GDM1 (cell line): ENCODE data around the gene TRIOBP.
A peak's percentile ranks its signal among the peaks of the same experiment; 100 is the strongest.
"Not testable (repeated sequence)": the region's sequence is repeated elsewhere in the genome, so short reads cannot be mapped to it uniquely, and the experiment has no call there.

ENCODE experiments used
- DNase-seq: peaks from one replicate; lab custom pipeline; 2025; lab: John Stamatoyannopoulos, UW

Gene TRIOBP

DNA sequence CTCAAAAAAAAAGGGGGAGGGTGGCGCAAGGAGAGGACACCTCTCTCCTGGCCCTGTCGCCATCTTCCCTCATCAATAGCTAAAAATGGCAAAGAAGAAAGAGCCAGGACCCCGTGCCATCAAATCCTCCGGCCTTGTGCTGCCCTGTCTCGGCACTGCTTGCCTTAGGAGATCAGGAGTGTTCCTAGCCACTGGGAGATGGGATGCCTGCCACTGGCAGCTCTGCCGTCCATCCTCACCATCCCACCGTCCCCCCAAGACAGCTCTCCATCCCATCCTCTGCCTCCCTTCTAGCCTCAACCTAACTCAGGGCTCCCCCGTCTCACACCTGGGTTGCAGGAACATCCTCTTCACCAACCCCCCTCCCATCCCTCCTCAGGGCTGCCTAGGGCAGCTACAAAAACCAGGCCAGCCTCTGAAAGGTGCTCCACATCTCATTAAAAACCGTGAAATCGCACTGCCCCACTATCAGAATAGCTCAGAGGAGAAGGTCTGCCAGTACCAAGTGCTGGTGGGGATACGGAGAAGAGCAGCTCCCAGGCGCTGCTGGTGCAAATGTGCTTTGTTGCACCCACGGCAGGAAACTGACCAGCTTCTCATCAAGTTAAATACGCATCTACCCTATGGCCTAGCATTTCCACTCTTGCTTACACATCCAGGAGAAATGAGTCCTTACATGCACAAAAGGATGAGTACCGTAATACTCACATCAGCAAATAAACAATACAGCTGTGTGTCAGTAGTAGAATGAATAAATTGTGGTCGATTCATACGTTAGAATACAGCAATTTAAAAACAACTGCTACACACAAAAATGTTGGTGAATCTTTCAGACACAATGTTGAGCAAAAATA lies 79.2 kb downstream of the TRIOBP start:
- DNase-seq, result no peak

DNA sequence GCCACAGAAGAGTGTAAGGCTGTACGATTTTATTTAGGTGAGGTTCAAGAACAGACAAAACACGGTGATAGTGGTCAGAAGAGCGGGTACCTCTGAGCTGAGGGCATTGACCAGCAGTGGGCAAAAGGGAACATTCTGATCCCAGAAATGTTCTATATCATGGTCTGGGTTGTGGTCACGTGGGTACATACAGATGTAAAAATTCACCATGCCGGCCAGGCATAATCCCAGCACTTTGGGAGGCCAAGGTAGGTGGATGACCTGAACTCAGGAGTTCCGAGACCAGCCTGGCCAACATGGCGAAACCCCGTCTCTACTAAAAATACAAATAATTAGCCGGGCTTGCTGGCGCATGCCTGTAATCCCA lies 79.8 kb downstream of the TRIOBP start:
- DNase-seq, result no peak

DNA sequence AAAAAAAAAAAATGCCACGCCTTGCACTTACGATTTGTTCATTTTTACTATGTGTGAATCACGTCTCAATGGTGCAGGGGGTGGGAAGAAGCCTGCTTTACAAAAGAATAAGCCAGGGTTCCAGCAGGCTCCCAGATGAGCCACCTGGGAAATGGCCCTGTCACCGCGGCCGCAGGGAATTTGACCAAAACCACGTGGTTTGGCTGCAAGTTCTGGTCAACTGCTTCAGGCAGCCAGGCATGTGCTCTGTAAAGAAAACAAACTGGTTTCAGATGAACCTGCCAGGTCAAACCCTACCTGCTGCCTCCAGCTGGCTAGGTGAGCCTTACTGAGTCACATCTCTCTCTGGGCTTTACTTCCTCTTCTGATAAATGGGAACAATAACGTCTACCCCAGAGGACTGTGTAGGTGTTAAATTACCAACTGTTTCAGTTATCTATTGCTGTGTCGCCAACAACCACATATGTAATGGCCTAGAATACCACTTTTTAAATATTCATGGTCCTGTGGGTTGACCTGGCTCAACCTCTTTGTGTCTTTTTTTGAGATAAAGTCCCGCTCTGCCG lies 80.4 kb downstream of the TRIOBP start:
- no peak for DNase-seq

DNA sequence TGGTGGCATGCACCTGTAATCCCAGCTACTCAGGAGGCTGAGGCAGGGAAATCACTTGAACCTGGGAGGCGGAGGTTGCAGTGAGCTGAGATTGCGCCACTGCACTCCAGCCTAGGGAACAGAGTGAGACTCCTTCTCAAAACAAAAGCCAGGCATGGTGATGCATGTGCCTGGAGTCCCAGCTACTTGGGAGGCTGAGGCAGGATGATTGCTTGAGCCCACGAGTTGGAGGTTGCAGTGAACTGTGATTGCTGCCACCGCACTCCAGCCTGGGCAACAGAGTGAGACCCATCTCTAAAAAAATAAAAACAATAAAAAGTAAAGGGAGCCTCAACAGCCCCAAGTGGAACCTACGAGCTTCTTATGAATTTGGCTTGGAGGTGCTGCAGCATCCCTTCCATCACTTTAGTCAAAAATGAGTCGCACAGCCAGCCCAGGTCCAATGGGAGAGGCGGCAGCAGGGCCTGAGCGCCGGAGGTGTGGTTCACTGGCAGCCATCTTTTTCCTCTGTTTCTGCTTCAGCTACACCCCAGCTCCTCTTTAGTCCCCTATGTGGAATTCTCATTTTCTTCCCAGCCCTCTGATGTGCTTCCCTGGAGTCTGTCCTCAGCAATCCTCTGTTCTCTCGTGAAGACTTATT lies 81.6 kb downstream of the TRIOBP start:
- no peak for DNase-seq

DNA sequence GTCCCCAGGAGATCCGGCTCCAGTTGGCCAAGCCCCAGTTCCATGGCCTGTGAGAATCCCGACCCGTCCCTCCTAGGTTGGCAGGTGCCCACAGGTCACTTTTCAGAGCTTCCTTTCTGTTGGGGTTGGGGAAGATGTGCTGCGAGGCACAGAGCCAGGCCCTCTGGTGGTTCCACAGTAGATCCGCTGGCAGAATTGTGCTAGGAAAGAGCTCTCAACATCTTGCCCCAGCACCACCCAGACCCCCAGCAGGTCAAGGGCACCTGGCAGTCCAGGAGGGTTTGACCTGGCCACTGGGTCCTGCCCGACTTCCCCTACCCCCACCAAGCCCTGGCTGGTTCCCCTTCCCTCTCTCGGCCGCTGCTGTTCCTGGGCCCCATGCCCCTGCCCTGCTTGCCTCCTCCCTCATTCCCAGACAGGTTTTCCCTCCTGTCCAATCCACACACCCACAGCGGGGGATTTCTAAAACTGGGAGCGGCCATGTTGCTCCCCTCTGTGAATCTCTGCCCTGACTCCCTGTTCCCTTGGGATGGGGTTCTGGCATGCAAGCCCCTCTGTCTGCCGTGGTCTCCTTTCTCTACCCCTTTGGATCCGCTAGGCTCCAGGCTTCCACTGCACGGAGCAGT lies 84.7 kb downstream of the TRIOBP start:
- DNase-seq, result no peak

DNA sequence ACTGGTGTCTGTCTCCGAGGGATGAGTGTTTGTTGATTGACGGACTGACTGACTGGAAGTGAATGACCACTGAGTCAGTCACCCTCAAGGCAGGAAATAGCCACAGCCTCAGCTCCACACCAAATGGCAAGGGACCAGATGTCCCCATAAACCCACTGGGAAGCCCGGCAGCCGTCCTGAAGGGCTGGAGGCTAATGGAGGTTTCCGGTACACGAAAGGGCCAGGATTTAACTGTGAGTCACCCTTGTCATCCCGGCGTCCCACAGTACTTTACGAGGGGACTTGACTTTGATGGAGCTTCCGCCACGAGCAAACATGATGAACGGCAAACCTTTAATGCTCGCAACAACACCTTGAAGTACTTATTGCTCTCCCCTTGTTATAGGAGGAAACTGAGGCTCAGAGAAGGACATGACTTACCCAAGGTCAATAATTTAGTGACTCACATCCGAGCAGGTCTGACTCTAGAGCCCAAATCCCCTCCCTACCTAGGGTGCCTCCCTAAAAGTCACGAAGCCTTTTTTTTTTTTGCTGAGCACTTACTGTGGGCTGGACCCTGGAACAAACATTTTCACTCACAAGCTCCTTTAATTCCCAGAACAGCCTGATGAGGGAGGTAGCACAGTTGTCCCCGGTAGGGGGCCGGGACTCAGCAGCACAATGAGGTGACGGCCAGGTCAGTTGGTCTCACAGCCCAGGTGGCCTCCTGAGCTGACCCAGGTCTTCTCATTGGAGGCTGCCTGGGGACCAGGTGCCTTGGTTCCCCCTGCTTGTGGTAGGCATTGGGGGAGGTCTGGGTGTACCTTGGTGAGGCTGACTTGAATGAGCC lies 85.7 kb downstream of the TRIOBP start:
- no peak for DNase-seq

DNA sequence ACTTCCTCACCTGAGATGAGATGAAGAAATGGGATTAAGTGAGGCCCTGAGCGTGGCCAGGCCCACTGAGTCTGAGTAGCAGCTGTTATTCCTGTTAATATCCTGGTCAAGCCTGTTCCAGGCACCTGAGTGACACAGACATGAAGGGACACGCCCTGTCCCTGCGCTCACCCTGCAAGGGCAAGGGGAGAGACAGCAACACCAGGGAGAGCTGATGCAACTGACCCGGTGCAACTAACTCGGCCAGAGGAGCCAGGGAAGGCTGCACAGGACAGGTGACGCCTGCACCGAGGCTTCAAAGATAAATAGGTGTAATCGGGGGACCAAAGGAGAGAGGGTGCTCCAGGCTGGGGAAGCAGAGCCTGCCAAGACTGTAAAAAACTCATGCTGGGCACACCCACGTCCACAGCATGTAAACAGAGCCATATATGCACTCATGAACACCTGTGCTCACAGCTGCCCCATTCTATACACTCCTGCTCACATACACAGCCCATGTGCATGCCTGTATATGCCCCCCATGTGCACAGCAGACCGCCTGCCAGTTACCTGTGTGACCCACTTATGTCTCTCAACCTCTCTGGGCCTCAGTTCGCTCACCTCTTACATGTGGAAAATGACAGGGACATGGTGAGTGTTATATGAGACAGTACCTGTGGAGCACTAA lies 88.1 kb downstream of the TRIOBP start:
- DNase-seq, result no peak

DNA sequence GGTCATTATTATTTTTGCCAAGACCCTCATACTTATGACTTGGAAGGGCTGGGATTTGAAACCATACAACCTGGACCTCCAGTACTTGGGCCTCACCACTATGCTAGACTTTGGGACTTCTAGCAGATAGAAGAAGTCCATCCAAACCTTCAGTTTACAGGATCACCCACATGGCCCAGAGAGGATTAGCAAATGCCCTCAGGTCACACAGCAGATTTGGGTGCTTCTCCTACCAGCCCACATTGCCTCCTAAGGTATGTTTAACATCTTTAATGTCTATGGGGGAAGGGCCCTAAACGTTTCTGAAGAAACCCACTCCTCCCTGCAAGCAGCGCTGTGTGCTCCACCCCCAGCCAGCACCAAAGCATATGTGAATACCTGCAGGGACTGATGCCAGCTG lies 93.4 kb downstream of the TRIOBP start:
- no peak for DNase-seq

DNA sequence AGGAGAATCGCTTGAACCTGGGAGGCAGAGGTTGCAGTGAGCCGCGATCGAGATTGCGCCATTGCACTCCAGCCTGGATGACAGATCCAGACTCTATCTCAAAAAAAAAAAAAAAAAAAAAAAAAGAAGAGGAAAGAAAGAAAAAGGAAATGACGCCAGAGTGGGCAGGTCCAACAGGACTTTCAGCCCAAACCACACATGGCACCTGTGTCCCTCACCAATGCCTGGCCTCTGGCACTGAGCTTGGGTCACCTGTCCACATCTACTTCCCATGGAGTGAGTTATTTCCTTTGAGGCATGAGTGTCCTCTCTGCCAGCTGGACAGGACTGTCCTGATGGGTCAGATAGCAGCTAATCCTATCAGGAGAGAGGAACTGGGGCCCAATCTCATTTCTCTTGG lies 95.6 kb downstream of the TRIOBP start:
- DNase-seq, result no peak

DNA sequence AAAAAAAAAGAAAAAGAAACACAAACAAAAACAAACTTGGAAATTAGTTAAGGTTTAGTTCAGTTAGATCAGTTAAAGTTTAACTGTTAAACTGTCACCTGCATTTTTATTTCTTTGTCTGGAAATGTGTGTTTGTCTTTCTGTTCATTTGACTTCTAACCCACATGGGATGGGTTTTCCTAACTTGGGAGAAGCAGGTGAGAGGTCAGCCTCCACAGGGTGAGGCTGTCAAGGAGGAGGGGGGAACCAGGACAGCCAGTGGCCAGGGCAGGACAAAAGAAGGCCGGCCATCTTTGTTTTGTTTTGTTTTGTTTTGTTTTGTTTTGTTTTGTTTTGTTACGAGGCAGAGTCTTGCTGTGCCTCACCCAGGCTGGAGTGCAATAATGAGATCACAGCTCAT lies 97.5 kb downstream of the TRIOBP start:
- DNase-seq, result no peak

DNA sequence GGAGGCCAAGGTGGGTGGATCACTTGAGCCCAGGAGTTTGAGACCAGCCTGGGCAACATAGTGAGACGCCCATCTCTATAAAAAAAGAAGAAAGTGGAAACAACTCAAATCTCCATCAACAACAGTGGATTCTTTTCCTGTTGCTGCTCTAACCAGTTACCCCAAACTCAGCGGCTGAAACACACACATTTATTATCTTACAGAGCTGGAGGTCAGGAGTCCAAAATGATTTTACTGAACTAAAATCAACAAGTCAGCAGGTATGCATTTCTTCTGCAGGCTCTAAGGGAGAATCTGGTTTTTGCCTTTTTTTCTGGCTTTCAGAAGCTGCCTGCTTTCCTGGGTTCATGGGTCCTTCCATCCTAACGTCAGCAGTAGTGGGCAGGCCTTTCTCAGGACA lies 99.2 kb downstream of the TRIOBP start:
- no peak for DNase-seq

DNA sequence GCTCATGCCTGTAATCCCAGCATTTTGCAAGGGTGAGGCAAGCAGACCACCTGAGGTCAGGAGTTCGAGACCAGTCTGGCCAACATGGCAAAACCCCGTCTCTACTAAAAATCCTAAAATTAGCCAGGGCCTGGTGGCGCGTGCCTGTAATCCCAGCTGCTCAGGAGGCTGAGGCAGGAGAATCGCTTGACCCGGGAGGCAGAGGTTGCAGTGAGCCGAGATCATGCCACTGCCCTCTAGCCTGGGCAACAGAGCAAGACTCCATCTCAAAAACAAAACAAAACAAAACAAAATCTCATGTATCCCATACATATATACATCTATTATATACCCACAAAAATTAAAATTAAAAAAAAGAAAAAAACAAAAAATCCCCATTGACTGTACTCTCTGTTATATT lies 100.4 kb downstream of the TRIOBP start:
- DNase-seq, result not testable (repeated sequence)

DNA sequence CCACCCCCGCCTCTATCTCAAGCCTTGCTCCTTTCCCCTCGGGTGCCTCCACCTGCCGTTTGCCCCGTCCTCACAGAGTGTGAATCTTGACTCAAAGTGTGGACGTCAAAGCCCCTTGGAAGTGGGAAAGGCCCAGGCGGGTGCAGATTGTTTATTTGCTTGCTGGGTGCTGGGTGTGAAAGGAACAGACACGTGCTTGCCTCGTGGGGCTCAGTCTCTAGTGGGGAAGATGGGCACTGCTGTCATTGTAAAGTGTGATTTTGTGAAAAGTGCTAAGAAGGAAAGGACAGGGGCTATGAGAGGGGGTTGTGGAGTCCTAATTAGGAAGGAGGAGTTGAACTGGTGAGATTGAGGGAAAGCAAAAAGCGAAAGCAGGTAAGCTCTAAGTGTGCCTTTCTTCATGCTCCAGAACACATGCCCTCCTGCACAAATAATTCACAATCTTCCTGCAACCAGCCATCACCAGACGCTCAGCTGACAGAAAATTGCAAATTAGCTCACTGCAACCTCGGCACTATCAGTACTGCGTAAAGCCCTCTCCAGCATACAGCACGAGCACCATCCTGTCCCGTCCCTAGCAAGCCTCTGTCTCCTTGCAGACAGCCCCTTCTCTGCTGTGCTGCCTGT lies 101.1 kb downstream of the TRIOBP start:
- no peak for DNase-seq

DNA sequence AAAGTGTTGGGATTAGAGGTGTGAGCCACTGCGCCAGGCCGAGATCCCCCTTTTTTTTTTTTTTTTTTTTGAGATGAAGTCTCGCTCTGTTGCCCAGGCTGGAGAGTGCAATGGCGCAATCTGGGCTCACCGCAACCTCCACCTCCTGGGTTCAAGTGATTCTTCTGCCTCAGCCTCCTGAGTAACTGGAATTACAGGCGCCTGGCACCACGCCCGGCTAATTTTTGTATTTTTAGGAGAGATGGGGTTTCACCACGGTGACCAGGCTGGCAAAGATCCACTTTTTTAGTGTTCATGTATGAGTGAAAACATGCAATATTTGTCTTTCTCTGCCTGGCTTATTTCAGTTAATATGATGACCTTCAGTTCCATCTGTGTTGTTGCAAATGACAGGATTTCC lies 103.1 kb downstream of the TRIOBP start:
- DNase-seq, result not testable (repeated sequence)

DNA sequence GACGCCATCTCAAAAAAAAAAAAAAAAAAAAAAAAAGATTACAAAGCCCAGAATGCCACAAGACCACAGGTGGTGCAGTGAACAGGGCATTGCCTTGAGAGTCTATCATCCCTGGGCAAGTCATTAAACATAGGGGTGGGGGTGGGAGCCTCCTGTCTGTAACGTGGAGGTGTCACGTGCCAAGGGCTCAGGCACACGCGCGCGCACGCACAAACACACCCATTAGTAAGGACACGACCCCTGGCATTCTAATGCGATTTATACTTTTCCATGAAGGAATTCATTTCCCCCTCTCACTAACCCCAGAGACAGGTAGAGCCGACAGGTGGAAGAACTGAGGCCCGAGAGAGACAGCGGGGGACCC lies 105.1 kb downstream of the TRIOBP start:
- no peak for DNase-seq

DNA sequence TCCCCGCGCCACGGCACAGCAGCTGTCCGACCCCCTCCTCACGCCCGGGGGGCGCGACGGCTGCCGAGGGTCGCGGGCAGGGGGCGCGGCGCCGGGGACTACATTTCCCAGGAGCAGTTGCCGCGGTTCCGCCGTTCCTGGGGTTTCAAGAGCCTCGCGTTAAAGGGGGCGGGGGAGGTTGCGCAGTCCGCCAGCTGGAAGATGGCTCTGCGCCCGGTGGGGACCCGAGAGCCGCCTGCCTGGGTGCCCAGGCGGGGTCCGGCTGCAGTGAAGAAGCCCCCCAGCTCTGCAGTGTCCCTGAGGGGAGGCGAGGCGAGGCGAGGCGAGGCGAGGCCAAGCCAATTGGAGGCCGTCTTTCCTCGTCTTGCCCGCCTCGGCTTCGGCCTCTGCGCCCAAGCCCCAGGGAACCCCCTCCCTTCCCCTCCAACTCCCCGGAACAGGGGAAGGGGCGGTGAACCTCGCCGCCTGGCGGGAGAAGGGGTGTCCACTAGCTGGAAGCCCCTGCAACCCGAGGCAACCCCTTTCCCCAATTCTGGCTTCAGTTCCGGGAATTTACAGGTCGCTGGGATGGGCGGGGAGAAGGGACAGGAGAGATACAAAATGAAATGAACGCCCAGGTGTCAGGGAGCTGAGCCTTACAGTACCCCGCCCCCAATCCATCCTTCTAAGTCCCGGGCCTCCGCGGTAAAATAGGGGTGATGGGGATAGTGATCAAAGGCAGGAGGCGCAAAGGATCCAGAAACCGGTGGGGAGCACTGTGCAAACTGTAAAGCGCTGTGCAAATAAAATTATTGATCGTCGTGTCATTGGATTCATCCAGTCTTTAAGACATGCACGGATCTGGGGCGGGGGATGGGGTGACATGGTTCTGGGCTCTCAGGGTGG lies 105.7 kb downstream of the TRIOBP start:
- peak; percentile 32 for DNase-seq

DNA sequence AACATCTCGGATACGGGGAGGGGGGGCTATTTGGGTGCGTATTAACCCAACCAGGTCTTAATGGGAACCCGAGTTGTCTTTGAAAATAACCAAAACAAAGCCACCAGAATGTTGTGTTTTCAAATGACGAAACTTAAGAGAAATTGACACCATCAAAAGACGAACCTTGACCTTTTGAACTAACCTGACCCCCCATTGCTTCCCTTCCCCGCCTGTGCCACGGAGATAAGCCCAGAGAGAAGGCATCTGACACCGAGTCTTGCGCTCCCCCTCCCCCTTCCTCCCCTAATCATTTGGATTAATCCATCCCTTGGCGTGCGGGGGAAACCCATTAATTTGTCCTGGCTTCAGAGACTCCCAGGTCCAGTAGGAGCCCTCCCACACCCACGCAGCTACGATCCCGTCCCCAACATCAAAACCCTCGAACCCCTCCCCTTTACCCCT lies 106.4 kb downstream of the TRIOBP start:
- no peak for DNase-seq

DNA sequence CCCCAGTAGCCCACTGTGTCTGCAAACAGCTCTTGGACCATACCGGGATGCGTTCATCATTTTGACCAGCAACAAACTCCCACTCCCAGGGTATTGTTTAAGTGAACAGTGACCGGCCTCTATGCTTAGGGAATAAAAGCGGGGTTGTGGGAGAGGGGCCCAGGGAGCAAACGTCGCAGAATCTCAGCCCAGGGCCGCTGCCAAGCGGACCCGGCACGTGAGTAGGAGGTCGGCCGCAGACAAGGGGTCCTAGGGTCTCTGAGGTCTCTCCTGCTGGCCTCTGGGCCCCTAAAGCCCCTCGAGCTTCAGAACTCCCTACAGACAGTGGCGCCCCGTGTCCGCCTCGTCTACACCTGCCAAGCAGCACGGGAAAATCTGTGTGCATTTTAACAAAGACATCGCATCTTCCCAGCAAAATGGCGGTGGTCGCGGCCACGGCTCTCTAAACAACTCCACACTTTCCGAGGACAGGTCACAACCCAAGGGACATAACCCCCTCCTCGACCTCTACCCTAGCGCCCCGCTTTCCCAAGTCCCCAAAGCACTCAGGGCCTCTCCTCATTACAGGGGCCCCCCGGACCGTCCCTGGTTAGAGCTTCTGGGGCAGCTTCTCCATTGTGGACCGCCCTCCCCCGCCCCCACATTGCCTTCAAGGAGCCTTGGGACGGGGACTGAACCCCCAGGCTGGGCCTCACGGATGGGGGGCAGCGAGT lies 106.9 kb downstream of the TRIOBP start:
- no peak for DNase-seq

DNA sequence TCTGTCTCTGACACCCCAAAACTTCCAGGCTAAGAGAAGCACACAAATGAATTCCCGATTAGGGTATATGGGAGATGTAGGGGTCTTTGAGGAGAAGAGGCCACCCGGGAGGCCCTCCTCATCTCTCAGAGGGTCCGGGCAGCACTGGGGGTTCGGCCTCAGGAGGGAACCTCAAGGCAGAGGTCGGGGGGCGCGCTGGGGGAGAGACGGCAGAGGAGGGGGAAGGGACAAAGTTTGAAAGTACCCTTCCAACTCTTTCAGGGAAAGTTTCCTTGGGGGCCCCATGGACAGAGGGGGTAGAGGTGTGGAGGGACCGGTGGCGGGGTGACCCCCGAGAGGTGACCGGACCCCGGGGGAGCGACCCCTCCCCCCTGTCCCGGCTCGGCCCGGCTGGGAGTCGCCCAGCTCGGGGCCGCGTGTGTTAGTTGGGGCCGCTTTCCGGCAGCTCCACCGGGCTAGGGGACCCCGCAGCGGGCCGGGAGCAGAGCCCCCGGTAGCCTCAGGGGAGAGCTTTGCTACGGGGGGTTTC lies 107.6 kb downstream of the TRIOBP start:
- DNase-seq, result no peak
